GM23338 (cell line): ENCODE measurements around the gene SBF2. TPM values are rescaled to one million over a fixed set of nuclear protein-coding genes. Genes with fewer than 3 reads are reported as not detected.

Experiments used
- ATAC-seq: fragments of 200-7000 bp; cut with Tn5 transposase; 3 replicates; pipeline ENCODE4 v1.9.1; 2020
- DNase-seq: peaks from one replicate; pipeline ENCODE4 v3.0.0-alpha.2; 2015; ENCODE audit warnings: low spot score
- H2AFZ ChIP-seq: fragments of 200-600 bp; sonication (generic); 2 replicates; pipeline ENCODE4 v1.8.0; 2016; ENCODE audit warnings: antibody characterized with exemption, mild to moderate bottlenecking, moderate library complexity
- H3F3A ChIP-seq: fragments of 200-600 bp; sonication (generic); replicated peaks from 2 replicates; pipeline ENCODE4 v1.8.0; 2017; ENCODE audit warnings: antibody characterized with exemption, mixed run types, low read depth
- H3K27ac ChIP-seq: fragments of 200-600 bp; sonication (generic); 2 replicates; pipeline ENCODE4 v1.6.1; 2016; ENCODE audit warnings: low read depth
- H3K27me3 ChIP-seq: fragments of 200-600 bp; sonication (generic); 2 replicates; pipeline ENCODE4 v1.8.0; 2016; ENCODE audit warnings: mild to moderate bottlenecking, mixed run types, moderate library complexity; ENCODE audit not compliant: insufficient read depth
- H3K36me3 ChIP-seq: fragments of 200-600 bp; sonication (generic); 2 replicates; pipeline ENCODE4 v1.8.0; 2016; ENCODE audit warnings: mild to moderate bottlenecking; ENCODE audit not compliant: insufficient read depth
- H3K4me1 ChIP-seq: fragments of 200-600 bp; sonication (generic); 2 replicates; pipeline ENCODE4 v1.8.0; 2016; ENCODE audit warnings: mild to moderate bottlenecking, moderate library complexity; ENCODE audit not compliant: insufficient read depth
- H3K4me2 ChIP-seq: fragments of 200-600 bp; sonication (generic); 2 replicates; pipeline ENCODE4 v1.7.1; 2017; ENCODE audit warnings: mixed run types
- H3K4me3 ChIP-seq: fragments of 200-600 bp; sonication (generic); 2 replicates; pipeline ENCODE4 v1.6.1; 2016; ENCODE audit warnings: mixed run types
- H3K79me2 ChIP-seq: fragments of 200-600 bp; sonication (generic); replicated peaks from 2 replicates; pipeline ENCODE4 v1.8.0; 2017; ENCODE audit warnings: mild to moderate bottlenecking; ENCODE audit not compliant: insufficient read depth
- H3K9me2 ChIP-seq: fragments of 200-600 bp; sonication (generic); 2 replicates; pipeline ENCODE4 v1.8.0; 2017; ENCODE audit not compliant: insufficient read depth
- H4K20me1 ChIP-seq: fragments of 200-600 bp; sonication (generic); replicated peaks from 2 replicates; pipeline ENCODE4 v1.8.0; 2017; ENCODE audit warnings: mild to moderate bottlenecking; ENCODE audit not compliant: insufficient read depth
- H3K27ac Mint-ChIP-seq: 2 replicates; pipeline ENCODE4 v1.8.0; 2020; ENCODE audit warnings: inconsistent platforms, mild to moderate bottlenecking, moderate library complexity, mixed read lengths
- H3K27me3 Mint-ChIP-seq: 3 replicates; pipeline ENCODE4 v1.8.0; 2022; ENCODE audit warnings: low read depth, mild to moderate bottlenecking, moderate library complexity, mixed read lengths, inconsistent platforms; ENCODE audit not compliant: insufficient read depth, poor library complexity
- H3K36me3 Mint-ChIP-seq: 3 replicates; pipeline ENCODE4 v1.8.0; 2021; ENCODE audit warnings: low read depth, mild to moderate bottlenecking, inconsistent platforms, moderate library complexity, mixed read lengths
- H3K4me1 Mint-ChIP-seq: 3 replicates; pipeline ENCODE4 v1.8.0; 2020; ENCODE audit warnings: mild to moderate bottlenecking, inconsistent platforms, mixed read lengths
- H3K4me3 Mint-ChIP-seq: 3 replicates; pipeline ENCODE4 v1.8.0; 2021; ENCODE audit warnings: moderate library complexity, mild to moderate bottlenecking, inconsistent platforms, mixed read lengths
- H3K9me3 Mint-ChIP-seq: 3 replicates; pipeline ENCODE4 v1.8.0; 2020; ENCODE audit warnings: moderate library complexity, mild to moderate bottlenecking, inconsistent platforms, mixed read lengths
- CREB1 ChIP-seq: fragments of 250-450 bp; sonication (Bioruptor Pico); IDR thresholded peaks from 2 replicates; pipeline ENCODE4 v1.5.0; 2020; ENCODE audit warnings: low read depth, mild to moderate bottlenecking, moderate library complexity
- CTCF ChIP-seq, 2 experiments: fragments of 200-600 bp in 1 of 2; sonication (generic) in 1 of 2; conservative IDR thresholded peaks; 2 replicates each; pipeline versions ENCODE4 v1.5.1 to v1.6.1; 2016 to 2017; ENCODE audit warnings: antibody characterized with exemption in 2 of 2, low read depth in 2 of 2, mild to moderate bottlenecking in 2 of 2, moderate library complexity in 1 of 2
- ETS1 ChIP-seq: IDR thresholded peaks from 2 replicates; pipeline ENCODE4 v1.6.1; 2016; ENCODE audit warnings: antibody characterized with exemption
- EZH2 ChIP-seq: fragments of 200-600 bp; sonication (generic); IDR thresholded peaks from one replicate; pipeline ENCODE4 v1.8.0; 2017; ENCODE audit warnings: antibody characterized with exemption, mild to moderate bottlenecking, low read depth; ENCODE audit not compliant: unreplicated experiment
- EZH2phosphoT487 ChIP-seq: fragments of 200-600 bp; sonication (generic); IDR thresholded peaks from one replicate; pipeline ENCODE4 v1.8.1; 2018; ENCODE audit warnings: antibody characterized with exemption; ENCODE audit not compliant: unreplicated experiment
- JUNB ChIP-seq: IDR thresholded peaks from one replicate; pipeline ENCODE4 v1.6.1; 2016; ENCODE audit warnings: antibody characterized with exemption; ENCODE audit not compliant: unreplicated experiment
- NANOG ChIP-seq: IDR thresholded peaks from 2 replicates; pipeline ENCODE4 v1.6.1; 2016; ENCODE audit warnings: antibody characterized with exemption, borderline replicate concordance
- POLR2AphosphoS5 ChIP-seq: IDR thresholded peaks from 2 replicates; pipeline ENCODE4 v1.6.1; 2016; ENCODE audit warnings: antibody characterized with exemption, low read depth
- REST ChIP-seq: IDR thresholded peaks from one replicate; pipeline ENCODE4 v1.6.1; 2018; ENCODE audit warnings: antibody characterized with exemption; ENCODE audit not compliant: unreplicated experiment
- STAT1 ChIP-seq: IDR thresholded peaks from one replicate; pipeline ENCODE4 v1.6.1; 2016; ENCODE audit warnings: antibody characterized with exemption; ENCODE audit not compliant: unreplicated experiment
- ZNF114 ChIP-seq: fragments of 250-450 bp; sonication (Bioruptor Pico); IDR thresholded peaks from 2 replicates; pipeline ENCODE4 v1.5.0; 2020; ENCODE audit warnings: mild to moderate bottlenecking, moderate library complexity
- ZNF331 ChIP-seq: fragments of 250-450 bp; sonication (Bioruptor Pico); IDR thresholded peaks from 2 replicates; pipeline ENCODE4 v1.5.0; 2020; ENCODE audit warnings: low read depth, mild to moderate bottlenecking, moderate library complexity
- polyA plus RNA-seq: library from polyadenylated mRNA; unstranded; fragments of >200 nt; fragmentation: Nextera tagmentation; extraction: Ambion mirVana; gene quantifications from 2 replicates; pipeline ENCODE4 v1.2.1, GENCODE V29; 2016
- total RNA-seq: library from RNA; depleted of rRNA; stranded (reverse); fragments of >200 nt; shearing (Covaris generic); gene quantifications from 2 replicates; pipeline ENCODE4 v1.2.3, GENCODE V29; 2014

SBF2 gene
- total and polyA plus RNA-seq, 2 experiments from 2014 or later, result 25.6 to 53.5 TPM

- ATAC-seq (no peak), DNase-seq (no peak)
- no peak overlapping the region for H3K27ac Mint-ChIP-seq
- H3K4me1 Mint-ChIP-seq, result no peaks in the 10 kb centered on the region
- no peaks in the 10 kb centered on the region for H4K20me1 ChIP-seq
- no peaks in the 10 kb centered on the region for H3K27me3 ChIP-seq
- TF ChIP-seq EZH2, result no peak
- no peak overlapping the region for H3K4me3 ChIP-seq
- peaks cover 2% of the 10 kb centered on the region for H3K27me3 Mint-ChIP-seq
- no peaks in the 10 kb centered on the region for H3K4me1 ChIP-seq
- H3K27ac ChIP-seq, result no peak overlapping the region
- peaks cover 18% of the 10 kb centered on the region for H3K36me3 ChIP-seq
- no peaks in the 10 kb centered on the region for H3F3A ChIP-seq
- H3K79me2 ChIP-seq, result no peaks in the 10 kb centered on the region
- no peak overlapping the region for H3K4me3 Mint-ChIP-seq
- H3K9me3 Mint-ChIP-seq, result no peaks in the 10 kb centered on the region
- H3K9me2 ChIP-seq, result 0 out of 2 replicates have a peak, but pooled peaks cover 2% of the 10 kb centered on the region
- no peak overlapping the region for H3K4me2 ChIP-seq
- H2AFZ ChIP-seq, result no peak overlapping the region
- H3K36me3 Mint-ChIP-seq, result peaks cover 42% of the 10 kb centered on the region
These were observed 510.0 kb downstream of the SBF2 start for GRCh38 chr11:9783986-9784385.

- Histone ChIP-seq H2AFZ (no peak overlapping the region), H3K4me2 (no peak overlapping the region), H3F3A (no peaks in the 10 kb centered on the region), H3K4me3 (no peak overlapping the region), H3K79me2 (no peaks in the 10 kb centered on the region), H3K4me1 (peaks cover 19% of the 10 kb centered on the region), H3K27ac (no peak overlapping the region), H3K27me3 (no peaks in the 10 kb centered on the region), H4K20me1 (no peaks in the 10 kb centered on the region), H3K9me2 (0 out of 2 replicates have a peak, but pooled peaks cover 2% of the 10 kb centered on the region), H3K36me3 (peaks cover 11% of the 10 kb centered on the region)
- Mint-ChIP-seq H3K9me3 (no peaks in the 10 kb centered on the region), H3K27ac (no peak overlapping the region), H3K27me3 (no peaks in the 10 kb centered on the region), H3K4me3 (no peak overlapping the region), H3K4me1 (peaks cover 19% of the 10 kb centered on the region), H3K36me3 (peaks cover 30% of the 10 kb centered on the region)
- DNase-seq (no peak), ATAC-seq (no peak)
- no peak for TF ChIP-seq ZNF331 (CRISPR knock-in tag)
- no peak for TF ChIP-seq ETS1
- TF ChIP-seq POLR2AphosphoS5, result no peak
- TF ChIP-seq EZH2, result no peak
- TF ChIP-seq CTCF (conservative IDR thresholded peaks at IDR 0.05; ENCODE audit: low read depth in 2 of 2), result no peak
- no peak for TF ChIP-seq JUNB
- no peak for TF ChIP-seq NANOG
- TF ChIP-seq ZNF114 (CRISPR knock-in tag), result no peak
- no peak for TF ChIP-seq CREB1 (CRISPR knock-in tag)
- TF ChIP-seq STAT1, result no peak
- TF ChIP-seq REST, result no peak
- no peak for TF ChIP-seq EZH2phosphoT487
These were observed 513.1 kb downstream of the SBF2 start for GRCh38 chr11:9780929-9781328.
